HepG2 (cell line): ENCODE measurements around the gene GNG12. TPM values are rescaled to one million over a fixed set of nuclear protein-coding genes. Genes with fewer than 3 reads are reported as not detected.

Experiments used
- AKNA ChIP-seq: sonication (generic); formaldehyde crosslinking; IDR thresholded peaks from 2 replicates; pipeline ENCODE4 v1.4.0; 2020; ENCODE audit warnings: missing genetic modification reagents, borderline replicate concordance
- GPN1 ChIP-seq: sonication (generic); formaldehyde crosslinking; IDR thresholded peaks from 2 replicates; pipeline ENCODE4 v1.5.1; 2020; ENCODE audit warnings: missing genetic modification reagents, borderline replicate concordance
- HIC2 ChIP-seq: sonication (generic); formaldehyde crosslinking; IDR thresholded peaks from 2 replicates; pipeline ENCODE4 v1.9.0; 2022; ENCODE audit warnings: low read depth, missing genetic modification reagents
- NRL ChIP-seq: sonication (generic); formaldehyde crosslinking; IDR thresholded peaks from 2 replicates; pipeline ENCODE4 v1.5.0; 2020; ENCODE audit warnings: missing genetic modification reagents, mild to moderate bottlenecking, moderate library complexity, borderline replicate concordance
- PRDM15 ChIP-seq: sonication (generic); formaldehyde crosslinking; IDR thresholded peaks from 2 replicates; pipeline ENCODE4 v1.4.0; 2020; ENCODE audit warnings: missing genetic modification reagents
- RFX3 ChIP-seq: IDR thresholded peaks from 2 replicates; pipeline ENCODE4 v1.6.1; 2016; ENCODE audit warnings: missing biosample characterization, missing genetic modification reagents
- ZNF572 ChIP-seq: sonication (generic); formaldehyde crosslinking; IDR thresholded peaks from 2 replicates; pipeline ENCODE4 v1.5.1; 2020; ENCODE audit warnings: mild to moderate bottlenecking, missing genetic modification reagents
- ZNF646 ChIP-seq: sonication (generic); formaldehyde crosslinking; IDR thresholded peaks from 2 replicates; pipeline ENCODE4 v1.9.0; 2021; ENCODE audit warnings: mild to moderate bottlenecking, missing genetic modification reagents
- ZNF766 ChIP-seq: sonication (generic); formaldehyde crosslinking; IDR thresholded peaks from 2 replicates; pipeline ENCODE4 v1.5.0; 2020; ENCODE audit warnings: missing genetic modification reagents, borderline replicate concordance
- ZSCAN30 ChIP-seq: sonication (generic); formaldehyde crosslinking; IDR thresholded peaks from 2 replicates; pipeline ENCODE4 v1.5.0; 2020; ENCODE audit warnings: mild to moderate bottlenecking, missing genetic modification reagents
- polyA plus RNA-seq, 8 experiments: library from polyadenylated mRNA; depleted of rRNA in 3 of 8; stranded (reverse) in 7 of 8; unstranded in 1 of 8; fragments of >200 nt; fragmentation: Illumina TruSeq in 4 of 8; extraction: Trizol in 4 of 8; gene quantifications; 2 replicates each; pipeline versions ENCODE4 v1.2.1 to v1.2.3, GENCODE V29; 2011 to 2016; ENCODE audit warnings: low read depth in 4 of 8, missing spikeins in 1 of 8, mixed read lengths in 1 of 8; ENCODE audit not compliant: insufficient read depth in 1 of 8
- total RNA-seq, 5 experiments: library from RNA; depleted of rRNA; stranded (reverse); fragments of >200 nt; fragmentation: Illumina TruSeq; extraction: Trizol; gene quantifications; 2 replicates each; pipeline ENCODE4 v1.2.3, GENCODE V29; 2016; ENCODE audit warnings: low read depth in 1 of 5

Gene GNG12
- total and polyA plus RNA-seq, 2 of the 13 experiments (the other 11 are each of a cell fraction or from before 2014, with no cell fraction given): 0.11 TPM

- TF ChIP-seq AKNA (CRISPR knock-in tag) (no peak), HIC2 (CRISPR knock-in tag) (peak; percentile 58), ZSCAN30 (peak; percentile 95), NRL (CRISPR knock-in tag) (no peak), ZNF646 (CRISPR knock-in tag) (no peak), ZNF572 (CRISPR knock-in tag) (no peak), PRDM15 (CRISPR knock-in tag) (peak; percentile 11; the same call in 1 of the 2 replicates), RFX3 (CRISPR knock-in tag) (peak; percentile 17; the same call in 1 of the 2 replicates), GPN1 (CRISPR knock-in tag) (no peak), ZNF766 (CRISPR knock-in tag) (no peak)
Observed at GRCh38 chr1:67685067-67685557, 148.2 kb downstream of the GNG12 start, which contains the start of gene GADD45A (continued).
